ENCODE results near the gene NINJ2. TPM values are rescaled to one million over a fixed set of nuclear protein-coding genes. Genes with fewer than 3 reads are reported as not detected.
A peak's percentile ranks its signal among the peaks of the same experiment; 100 is the strongest.

NINJ2 gene
- total and polyA plus RNA-seq, 10 of the 15 experiments (the other 5 are each of a cell fraction or from before 2014, with no cell fraction given) = 8.9 to 51.6 (median 21.3) TPM

DNA sequence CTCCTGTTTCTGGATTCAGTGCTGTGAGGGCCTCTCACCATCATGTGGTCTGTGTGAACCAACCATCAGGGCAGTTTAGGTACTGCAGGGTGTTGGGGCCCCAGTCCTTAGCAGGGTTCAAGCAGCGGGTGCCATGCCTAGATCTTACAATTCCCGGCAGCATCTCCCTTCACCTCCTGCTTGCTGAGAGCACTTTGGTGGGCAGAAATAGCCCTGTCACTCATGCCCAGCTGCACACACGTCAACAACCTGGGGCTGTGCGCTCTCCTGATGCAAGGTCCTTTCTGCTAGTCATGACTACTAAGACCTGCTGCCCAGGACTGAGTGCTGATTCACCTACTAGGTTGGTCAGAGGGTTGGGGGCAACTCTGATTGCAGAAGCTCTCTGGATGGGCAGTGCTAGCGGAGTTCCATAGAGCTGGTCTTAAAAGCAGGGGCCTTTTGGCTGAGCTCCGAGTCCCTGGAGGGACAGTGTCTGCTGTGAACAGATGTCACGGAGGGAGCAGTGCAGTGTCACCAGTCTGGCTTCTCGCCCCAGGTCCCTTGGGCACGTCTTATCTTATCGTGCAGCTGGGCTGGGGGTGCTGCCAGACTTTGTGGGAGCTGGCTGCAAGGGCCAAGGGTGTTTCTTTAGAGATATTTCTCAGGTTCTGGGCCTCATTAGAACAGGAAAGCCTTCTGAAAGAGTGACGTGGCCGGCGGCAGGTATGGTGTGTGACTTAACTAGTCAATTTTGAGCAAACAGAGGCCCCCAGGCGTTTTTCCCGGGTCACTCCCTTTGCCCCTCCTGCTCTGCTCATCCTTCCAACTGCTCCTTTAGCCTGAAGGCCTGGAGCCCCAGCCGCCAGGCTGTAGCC is 71.8 kb downstream of the NINJ2 start (continued):
- TF ChIP-seq CTCF (IDR thresholded peaks at IDR 0.05 in 2 of 3, conservative IDR thresholded peaks at IDR 0.05 in 1 of 3; ENCODE audit: control insufficient read depth in 2 of 3, extremely low read depth in 1 of 3, insufficient read depth in 1 of 3, low read depth in 3 of 3, low read length in 3 of 3) = peak in 1 of 3 experiments; percentile 13; a peak in 1 of 6 replicates

GRCh38 chr12:590206-590750 is 73.0 kb downstream of the NINJ2 start:
- Histone ChIP-seq H3K27me3 (replicated peaks in 1 of 2; ENCODE audit: control insufficient read depth in 2 of 2, insufficient read depth in 2 of 2, low read length in 1 of 2) (no peaks in the 10 kb centered on the region), H3K4me1 (ENCODE audit: control insufficient read depth, insufficient read depth, low read length) (peaks cover 9% of the 10 kb centered on the region), H3K9me3 (replicated peaks; ENCODE audit: control insufficient read depth, insufficient read depth, low read length) (no peaks in the 10 kb centered on the region; the same call in 2 of the 3 replicates), H3K36me3 (ENCODE audit: control insufficient read depth in 2 of 2, insufficient read depth in 2 of 2, low read length in 1 of 2) (no peaks in the 10 kb centered on the region), H2AFZ (ENCODE audit: control insufficient read depth, low read depth, low read length) (no peak overlapping the region), H3K27ac (ENCODE audit: control insufficient read depth, insufficient read depth) (no peak overlapping the region), H3K4me2 (ENCODE audit: control insufficient read depth, insufficient read depth) (no peak overlapping the region), H3K79me2 (ENCODE audit: control insufficient read depth, insufficient read depth, low read length) (no peaks in the 10 kb centered on the region), H4K20me1 (ENCODE audit: control insufficient read depth, insufficient read depth) (no peaks in the 10 kb centered on the region), H3K4me3 (no peak overlapping the region), H3K9ac (ENCODE audit: control insufficient read depth, insufficient read depth, low read length) (no peak overlapping the region)
- CTCF ChIA-PET = interaction anchor here (0.9 kb wide), 1 partner anchor 13 kb away, joined by 4 read pairs; no protein-coding TSS in a partner anchor
- FAIRE-seq = no peak
- no peak for DNase-seq (ENCODE audit: low read depth, low spot score)
- SMC1A ChIA-PET (ENCODE audit: uncharacterized antibody, unreplicated experiment) = no interaction called here
- in situ Hi-C loops (cut with MboI) (no loop called here), intact Hi-C loops (cut with micrococcal nuclease; ENCODE audit: unreplicated experiment) (no loop called here)
- POLR2A ChIA-PET = no interaction called here
- WGBS (ENCODE audit: insufficient coverage, insufficient replicate concordance, low lambda C conversion rate, missing lambda C conversion rate) = 72% methylated on average over 14 of the region's 14 CpGs
- no TSS peak for BruUV-seq (replicated peaks)
- ATAC-seq = no peak
- RAD21 ChIA-PET (ENCODE audit: unreplicated experiment) = no interaction called here
- no peak for TF ChIP-seq EP300 (IDR thresholded peaks at IDR 0.05; ENCODE audit: borderline replicate concordance in 1 of 2, control insufficient read depth in 1 of 2, low read depth in 2 of 2, low read length in 2 of 2)
- no peak for TF ChIP-seq SMC3 (IDR thresholded peaks at IDR 0.05; ENCODE audit: borderline replicate concordance, low read length)
- no peak for TF ChIP-seq HDGF (IDR thresholded peaks at IDR 0.05)
- TF ChIP-seq, protein P1, sequence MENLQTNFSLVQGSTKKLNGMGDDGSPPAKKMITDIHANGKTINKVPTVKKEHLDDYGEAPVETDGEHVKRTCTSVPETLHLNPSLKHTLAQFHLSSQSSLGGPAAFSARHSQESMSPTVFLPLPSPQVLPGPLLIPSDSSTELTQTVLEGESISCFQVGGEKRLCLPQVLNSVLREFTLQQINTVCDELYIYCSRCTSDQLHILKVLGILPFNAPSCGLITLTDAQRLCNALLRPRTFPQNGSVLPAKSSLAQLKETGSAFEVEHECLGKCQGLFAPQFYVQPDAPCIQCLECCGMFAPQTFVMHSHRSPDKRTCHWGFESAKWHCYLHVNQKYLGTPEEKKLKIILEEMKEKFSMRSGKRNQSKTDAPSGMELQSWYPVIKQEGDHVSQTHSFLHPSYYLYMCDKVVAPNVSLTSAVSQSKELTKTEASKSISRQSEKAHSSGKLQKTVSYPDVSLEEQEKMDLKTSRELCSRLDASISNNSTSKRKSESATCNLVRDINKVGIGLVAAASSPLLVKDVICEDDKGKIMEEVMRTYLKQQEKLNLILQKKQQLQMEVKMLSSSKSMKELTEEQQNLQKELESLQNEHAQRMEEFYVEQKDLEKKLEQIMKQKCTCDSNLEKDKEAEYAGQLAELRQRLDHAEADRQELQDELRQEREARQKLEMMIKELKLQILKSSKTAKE (IDR thresholded peaks at IDR 0.05; ENCODE audit: low read depth, poor library complexity, severe bottlenecking) = no peak
- no peak for TF ChIP-seq ETV6 (conservative IDR thresholded peaks at IDR 0.05 in 1 of 2, IDR thresholded peaks at IDR 0.05 in 1 of 2; ENCODE audit: borderline replicate concordance in 1 of 2, low read depth in 1 of 2)
- no peak for TF ChIP-seq PAX5 (IDR thresholded peaks at IDR 0.05; ENCODE audit: borderline replicate concordance, low read depth, low read length)
- no peak for TF ChIP-seq PRDM15 (CRISPR knock-in tag; IDR thresholded peaks at IDR 0.05)
- TF ChIP-seq ATF7 (IDR thresholded peaks at IDR 0.05; ENCODE audit: low read depth) = no peak
- TF ChIP-seq ZZZ3 (IDR thresholded peaks at IDR 0.05; ENCODE audit: control insufficient read depth, insufficient read length, low read depth) = no peak

Measured in GM12878 (cell line).